NCI-H345 treated with DMSO at 0.1 percent for 48 hours (cell line): ENCODE measurements around the gene DLG2.

Experiments used
- DNase-seq: peaks from one replicate; lab custom pipeline; 2025; ENCODE audit not compliant: unreplicated experiment; lab: John Stamatoyannopoulos, UW

DLG2 gene

DNA sequence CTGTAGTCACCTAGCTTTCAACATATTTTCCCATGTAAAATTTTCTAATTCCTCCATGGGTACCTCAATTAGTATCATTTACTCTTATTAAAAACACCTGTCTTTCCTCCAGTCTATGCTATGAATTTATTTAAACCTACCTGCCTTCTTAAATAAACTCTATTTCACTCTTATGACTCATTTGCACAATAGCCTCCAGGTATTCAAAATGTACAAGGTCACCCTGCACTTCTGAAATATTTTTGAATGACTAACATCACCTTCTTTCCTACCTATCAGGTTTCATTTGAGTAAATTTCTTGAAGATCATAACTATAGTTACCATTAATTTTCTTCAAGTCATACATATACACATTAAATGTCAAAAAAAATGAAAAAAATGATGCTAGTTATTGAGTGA, 939.7 kb downstream of the DLG2 start:
- DNase-seq, result no peak

DNA sequence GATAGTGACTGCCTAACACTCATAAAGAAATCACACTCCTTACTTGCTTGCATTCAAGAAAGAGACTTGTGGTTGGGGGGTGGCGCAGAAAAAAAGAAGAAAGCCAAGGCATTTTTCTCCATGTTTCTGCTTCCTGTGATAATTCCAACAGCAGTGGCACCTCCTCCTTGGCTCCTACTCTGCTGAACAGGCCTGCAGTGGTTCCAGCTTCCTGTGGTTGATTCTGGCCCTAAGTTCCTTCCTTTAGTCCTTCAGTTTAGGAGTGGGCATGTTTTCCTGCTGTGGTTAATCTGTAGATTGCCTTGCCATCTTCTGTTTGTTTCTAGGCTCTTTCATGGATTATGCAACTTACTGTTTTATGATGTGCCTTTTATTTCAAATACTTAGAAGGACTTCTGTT, 940.4 kb downstream of the DLG2 start:
- no peak for DNase-seq

DNA sequence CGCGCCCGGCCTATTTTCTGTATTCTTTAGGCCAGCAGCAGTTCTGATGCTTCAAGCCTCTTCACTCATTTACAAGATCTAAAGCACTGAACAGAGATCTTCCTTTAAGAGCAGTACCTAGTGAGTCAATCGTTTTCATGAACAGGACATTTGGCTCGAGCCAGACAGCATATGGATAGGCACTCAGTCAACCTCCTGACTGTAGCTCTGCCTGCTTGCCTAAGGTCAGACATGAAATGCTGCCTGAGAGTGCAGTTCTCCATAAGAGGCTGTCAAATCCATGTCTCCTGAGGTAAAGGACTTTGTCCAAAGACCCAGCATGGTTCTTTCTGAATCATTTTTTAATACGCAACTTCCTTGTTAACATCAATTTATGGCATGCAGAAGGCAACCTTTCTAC, 941.2 kb downstream of the DLG2 start:
- no peak for DNase-seq

DNA sequence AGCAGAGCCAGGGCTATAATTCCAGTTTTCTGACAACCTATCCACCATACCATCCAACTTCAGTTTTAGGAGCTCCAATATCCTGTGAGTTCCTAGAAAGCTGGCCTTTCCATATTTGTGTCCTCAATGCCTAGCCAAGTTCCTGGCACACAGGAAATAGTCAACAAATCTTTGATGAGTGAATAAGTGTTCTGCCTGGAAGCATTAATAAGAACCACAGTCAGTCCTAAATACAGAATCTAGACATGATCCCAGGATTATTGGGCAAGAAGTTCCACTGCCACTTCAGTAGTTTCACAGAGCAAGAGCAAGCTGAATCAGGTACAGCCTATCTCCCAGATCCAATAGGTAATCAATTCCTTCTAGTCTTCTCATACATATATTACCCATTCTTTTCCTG, 942.0 kb downstream of the DLG2 start:
- no peak for DNase-seq

DNA sequence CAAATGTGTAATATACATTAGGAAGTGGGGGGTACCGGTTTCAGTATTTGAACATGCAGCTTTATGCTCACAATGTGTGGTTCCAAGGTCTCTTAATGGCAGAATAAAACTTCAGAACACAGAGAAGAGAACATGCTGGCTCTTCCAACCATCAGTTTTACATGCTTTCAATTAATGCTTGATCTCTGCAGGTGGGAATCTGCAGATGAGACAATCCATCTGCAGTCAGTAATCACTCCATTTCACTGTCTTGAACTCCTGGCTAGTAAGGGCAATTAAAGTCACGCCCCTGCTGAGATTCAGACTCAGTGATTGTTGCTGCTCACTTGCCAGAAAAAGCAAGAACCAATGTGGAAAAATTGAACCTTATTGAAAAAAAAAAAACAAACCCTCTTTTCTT, 945.7 kb downstream of the DLG2 start:
- no peak for DNase-seq

DNA sequence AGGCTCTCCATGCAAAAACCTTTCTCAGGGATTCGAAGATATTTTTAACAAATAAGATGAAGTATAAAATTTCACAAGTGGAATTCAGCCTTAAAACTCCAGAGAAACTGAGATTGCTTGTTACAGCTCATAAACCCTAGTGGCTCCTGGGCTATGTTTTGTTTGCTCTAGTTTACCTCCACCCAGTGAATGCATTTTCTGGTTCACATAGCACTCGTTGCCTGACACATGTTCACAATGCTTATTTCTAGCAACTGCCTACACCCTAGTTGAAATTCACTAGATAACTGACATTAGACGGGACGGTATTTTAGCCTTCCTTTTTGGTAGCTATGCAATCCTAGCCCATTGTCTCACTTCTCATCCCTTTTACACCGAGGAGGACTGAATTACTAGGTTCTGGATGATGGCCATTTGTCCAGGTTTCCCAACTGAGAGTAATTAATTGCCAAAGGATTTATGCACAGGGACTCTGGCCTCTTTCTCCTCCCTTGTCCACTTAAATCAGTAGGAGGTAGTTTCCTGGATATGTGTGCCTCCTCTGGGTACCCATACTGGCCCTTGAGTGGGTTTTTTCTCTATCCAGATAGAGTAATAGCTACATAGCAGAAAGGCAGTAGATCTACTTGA, 951.6 kb downstream of the DLG2 start:
- no peak for DNase-seq

DNA sequence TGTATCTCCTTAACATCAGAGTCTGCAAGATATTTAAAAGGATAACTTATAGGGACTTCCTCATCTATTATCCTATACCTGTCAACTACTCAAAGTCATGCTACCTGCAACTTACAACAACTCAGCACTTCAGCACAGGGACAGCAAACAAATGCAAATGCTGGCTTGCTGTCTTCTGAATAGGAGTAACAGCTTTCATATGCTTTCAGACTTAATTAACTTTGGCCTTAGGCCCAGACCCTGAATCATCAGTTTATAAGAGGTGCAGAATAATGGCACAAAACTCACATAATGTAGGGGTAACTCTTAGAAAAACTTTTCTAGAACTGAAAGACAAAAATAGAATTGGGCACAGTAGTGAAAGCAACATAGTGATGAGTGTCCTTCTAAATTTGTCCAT, 953.4 kb downstream of the DLG2 start:
- peak; percentile 69 for DNase-seq

DNA sequence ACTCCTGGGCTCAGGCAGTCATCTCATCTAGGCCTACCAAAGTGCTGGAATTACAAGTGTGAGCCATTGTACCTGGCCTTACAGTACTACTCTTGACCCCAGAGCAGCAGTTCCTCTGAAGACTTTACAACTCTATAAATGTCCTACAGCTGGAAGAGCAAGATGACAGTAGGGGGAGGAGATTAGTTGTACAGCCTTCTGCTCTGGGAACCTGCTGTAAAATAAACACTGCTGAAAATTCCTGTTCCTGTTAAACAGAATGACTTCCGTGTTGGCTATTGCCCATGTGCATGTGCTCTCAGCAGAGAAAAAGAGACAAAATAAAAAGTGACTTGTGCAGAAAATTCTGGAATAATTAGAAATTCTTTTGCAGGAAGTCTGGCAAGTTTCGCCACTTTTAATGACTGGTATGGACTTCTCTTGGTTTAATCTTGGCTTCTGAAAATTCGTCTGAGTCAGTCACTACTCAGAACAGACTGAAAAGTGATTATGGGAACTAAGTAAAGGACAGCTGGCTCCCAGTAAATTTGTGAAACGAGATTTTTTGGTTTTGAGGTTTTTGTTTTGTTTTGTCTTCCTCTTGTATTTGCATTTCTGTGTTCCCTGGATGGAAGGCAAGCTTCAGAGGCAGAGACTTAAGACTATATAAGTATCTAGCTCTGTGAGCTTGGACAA, 955.7 kb downstream of the DLG2 start:
- DNase-seq, result no peak

DNA sequence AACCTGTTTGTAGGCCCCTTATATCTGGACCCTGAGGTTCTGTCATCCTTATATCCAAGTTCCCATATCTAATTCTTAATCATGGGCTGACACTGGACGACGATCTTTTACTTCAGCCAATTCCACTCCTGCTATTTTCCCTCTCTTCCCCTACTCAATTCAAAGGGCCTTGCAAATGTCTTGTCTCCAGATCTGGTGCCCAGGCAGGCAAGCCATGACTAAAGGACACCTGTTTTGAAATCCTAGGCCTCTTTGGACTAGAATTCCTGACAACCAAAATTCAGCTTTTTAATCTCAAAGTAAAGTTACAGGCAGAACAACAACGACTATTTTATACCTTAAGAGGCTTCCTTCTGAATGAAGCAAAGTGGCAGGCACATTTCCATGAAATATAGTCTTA, 963.4 kb downstream of the DLG2 start:
- no peak for DNase-seq

DNA sequence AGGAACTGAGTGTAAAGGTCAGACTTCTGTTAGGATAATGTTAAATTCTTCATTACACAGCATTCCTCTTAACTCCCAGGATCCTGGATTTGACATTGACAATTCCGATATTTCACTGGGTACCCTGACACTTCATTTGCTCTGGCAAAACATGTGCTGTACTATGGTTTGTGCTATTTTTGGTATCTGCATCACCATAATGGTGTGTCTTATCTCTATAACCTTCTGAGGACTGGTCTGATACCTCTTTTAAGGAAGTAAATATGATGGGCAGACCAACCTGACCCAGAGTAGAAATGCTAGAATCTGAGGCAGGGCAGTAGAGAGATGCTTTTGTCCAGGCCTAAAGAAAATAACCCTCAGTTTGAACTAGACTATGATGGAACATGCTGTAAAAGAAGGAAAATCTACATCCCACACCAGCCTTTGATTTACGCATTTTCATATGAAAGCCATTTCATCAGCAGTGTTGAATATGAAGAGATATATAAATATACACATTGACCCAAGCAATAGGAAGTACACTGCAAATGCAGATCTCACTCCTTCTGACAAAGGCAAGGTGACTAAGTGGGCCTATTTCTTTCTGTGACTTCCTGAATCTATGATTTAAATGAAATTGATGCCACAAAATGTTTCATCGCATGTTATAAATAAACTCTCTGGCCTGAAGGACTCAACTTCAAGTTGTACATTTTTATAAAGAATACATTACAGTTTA, 966.7 kb downstream of the DLG2 start:
- no peak for DNase-seq

DNA sequence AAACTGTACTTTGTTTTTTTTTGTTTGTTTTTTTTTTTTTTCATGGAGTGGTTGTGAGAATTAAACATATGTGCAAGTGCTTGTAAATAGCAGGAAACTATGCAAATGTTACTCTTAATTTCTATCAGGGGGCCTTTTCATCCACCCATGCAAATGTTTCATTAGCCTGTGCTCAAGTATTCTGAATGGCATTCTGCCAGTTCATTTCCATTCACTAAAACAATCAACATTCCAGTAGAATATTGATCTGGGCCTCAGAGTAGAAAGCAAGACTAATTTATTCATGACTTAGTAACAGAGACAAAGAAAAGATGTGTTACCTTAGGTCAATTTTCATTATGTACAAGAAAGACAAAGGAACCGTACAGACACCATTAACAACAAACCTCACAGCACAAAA, 971.4 kb downstream of the DLG2 start:
- no peak for DNase-seq

DNA sequence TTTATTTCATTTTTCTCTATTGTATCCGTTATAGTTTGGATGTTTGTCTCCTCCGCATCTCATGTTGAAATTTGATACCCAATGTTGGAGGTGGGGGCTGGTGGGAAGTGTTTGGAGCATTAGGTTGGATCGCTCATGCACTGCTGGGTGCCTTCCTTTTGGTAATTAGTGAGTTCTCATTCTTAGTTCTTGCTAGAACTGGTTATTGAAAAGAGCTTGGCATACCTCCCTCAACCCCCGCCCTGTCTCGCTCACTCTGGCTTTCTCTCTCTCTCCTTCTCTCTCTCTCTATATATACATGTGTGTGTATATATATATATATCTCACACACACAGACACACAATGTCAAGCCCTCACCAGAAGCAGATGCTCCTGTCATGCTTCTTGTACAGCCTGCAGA, 978.7 kb downstream of the DLG2 start:
- no peak for DNase-seq

DNA sequence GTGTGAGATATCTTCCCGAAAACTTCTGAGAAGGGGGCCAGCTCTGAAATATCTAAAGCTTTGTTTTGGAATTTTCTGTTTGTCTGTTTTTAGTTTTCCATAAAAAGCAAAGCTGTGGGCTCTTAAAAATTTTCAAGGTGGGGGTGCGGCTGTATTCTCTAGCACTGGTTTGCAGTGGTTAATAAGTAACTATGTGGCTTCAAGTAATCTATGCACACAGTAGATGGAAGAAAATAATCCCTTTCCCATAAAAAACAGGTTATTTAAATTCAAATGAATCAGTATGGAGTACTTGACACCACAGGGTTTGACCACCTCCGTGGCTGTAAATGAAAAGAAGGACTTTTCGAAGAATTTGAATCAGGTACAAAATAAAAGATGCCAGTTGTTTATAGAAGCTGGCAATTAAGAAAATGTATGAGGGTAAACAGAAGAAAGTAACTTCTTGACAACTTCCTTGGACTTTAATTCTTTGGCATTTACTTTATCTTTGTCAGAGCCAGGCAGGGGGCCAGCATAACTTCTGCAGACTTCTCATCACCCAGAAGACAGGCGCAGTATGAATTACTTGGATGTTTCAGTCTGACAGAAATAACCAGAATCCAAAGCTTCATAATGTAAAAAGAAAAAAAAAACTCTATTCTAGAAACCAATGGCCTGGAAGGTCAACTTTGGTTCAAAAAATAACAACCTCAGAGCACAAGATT, 981.0 kb downstream of the DLG2 start:
- DNase-seq, result no peak

DNA sequence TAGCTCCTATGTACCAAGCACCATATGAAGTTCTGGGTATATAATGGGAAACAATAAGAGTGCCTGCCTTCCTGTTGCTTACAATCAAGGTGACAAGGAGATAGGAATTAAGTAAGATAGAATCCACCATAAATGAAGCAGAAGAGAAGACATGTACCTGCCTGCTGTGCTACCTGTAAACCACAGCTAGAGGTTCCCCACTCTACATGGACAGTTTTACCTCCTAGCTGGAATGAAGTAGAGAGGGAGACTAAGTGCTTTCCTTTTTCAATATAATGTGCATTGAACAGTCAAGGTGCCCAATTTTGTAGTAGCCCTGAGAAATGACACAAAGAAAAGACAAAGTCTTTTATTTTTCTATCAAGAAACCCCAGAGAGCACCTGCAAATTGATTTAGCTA, 984.6 kb downstream of the DLG2 start:
- DNase-seq, result no peak

DNA sequence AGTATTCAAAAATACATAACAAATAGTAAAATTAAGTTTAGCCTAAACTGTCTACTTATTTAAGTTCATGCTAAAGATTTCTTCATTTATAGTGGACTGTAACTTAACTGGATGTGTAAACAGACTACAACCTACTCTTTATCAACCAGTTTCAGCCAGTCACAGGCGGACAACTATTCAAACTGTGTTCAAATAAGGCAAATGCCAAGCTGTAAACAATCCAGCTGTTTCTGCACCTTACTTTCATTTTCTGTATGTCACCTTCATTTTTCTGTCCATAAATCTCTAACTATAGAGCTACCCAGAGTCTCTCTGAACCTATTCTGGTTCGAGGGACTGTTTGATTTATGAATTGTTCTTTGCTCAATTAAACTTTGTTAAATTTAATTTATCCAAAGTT, 992.8 kb downstream of the DLG2 start:
- DNase-seq, result no peak

DNA sequence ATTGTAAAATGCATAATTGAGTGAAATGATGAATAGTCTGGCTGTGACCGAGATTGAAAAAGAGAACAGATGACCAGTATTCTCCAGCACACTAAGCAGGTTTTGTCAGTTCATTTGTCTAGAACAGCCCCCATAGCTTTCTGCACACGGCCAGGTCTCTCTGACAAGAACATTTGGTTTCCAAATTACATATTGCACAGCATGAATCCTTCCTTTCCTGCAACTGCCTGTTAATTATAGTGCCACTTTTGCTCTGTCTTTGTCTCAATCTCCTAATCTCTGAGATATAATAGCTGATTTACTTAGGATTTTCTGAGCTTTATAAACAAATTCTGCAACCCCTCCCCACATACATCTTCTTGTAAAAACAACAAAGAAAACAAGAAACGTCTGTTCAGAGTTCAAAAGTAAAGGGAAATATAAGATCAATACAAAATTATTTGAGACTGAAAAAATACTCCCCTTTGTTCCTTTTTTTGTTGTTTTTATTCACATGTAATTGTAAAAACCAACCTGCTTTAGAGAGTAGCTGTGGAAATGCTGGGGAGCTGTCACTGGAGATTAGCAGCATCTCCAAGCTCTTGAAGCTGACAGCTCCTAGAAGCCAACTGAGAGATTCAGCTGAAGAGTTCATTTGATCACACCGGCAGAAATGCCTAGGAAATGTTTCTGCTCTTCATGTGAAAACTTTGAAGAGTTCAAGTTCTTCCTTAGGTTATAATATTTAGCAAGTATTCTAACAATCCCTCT, 998.1 kb downstream of the DLG2 start:
- DNase-seq, result peak; percentile 19

DNA sequence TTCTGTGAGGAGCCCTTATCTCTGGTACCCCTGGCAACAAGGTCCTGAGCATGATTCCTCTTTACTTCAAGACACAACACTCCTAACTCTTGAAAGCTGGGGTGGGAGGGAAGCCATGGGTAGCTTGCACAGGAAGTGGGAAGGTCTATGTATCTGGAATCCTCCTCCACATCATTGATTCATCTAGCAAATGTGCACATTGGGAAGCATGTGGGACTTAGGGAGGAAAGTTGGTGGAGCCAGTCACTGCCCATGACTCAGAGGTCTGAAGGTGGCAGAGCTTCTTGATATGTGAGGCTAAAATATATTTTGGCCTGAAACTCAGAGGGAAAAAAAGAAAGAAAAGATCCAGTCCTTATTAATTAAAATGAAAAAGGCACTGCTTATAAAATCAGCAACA, 1000.9 kb downstream of the DLG2 start:
- no peak for DNase-seq

DNA sequence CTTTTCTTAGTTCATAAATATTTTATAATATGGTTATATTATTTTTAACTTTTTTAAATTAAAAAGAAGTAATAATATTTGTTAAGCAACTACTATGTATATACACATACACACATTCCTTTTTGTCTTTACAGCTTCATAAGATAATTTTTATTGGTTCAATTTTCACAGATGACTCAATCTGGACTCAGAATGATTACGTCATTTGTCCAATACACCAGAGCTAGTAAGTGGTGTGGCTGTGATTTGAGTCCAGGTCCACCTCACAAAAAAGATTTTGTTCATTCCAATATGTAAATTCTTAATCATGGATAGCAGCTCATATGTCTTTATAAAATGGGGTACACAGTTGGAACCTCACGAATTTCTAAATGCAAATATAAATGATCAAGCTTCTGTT, 1014.5 kb downstream of the DLG2 start:
- DNase-seq, result no peak

DNA sequence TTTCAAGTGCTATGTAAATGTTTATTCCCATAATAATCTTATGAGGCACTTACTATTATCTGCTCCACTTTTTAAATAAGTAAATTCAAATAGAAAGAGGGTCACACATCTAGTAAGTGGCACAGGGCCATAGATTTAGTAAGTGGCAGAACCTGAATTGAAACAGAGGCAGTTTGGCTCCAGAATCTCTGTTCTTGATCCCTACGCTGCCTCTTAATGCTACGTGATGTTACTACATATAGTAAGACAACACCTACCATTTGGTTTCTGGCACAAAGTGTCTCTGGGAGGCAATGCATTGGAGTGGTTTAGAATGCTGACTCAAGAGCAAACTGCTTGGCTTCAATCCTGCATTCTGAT, 1018.3 kb downstream of the DLG2 start:
- DNase-seq, result peak; percentile 46

DNA sequence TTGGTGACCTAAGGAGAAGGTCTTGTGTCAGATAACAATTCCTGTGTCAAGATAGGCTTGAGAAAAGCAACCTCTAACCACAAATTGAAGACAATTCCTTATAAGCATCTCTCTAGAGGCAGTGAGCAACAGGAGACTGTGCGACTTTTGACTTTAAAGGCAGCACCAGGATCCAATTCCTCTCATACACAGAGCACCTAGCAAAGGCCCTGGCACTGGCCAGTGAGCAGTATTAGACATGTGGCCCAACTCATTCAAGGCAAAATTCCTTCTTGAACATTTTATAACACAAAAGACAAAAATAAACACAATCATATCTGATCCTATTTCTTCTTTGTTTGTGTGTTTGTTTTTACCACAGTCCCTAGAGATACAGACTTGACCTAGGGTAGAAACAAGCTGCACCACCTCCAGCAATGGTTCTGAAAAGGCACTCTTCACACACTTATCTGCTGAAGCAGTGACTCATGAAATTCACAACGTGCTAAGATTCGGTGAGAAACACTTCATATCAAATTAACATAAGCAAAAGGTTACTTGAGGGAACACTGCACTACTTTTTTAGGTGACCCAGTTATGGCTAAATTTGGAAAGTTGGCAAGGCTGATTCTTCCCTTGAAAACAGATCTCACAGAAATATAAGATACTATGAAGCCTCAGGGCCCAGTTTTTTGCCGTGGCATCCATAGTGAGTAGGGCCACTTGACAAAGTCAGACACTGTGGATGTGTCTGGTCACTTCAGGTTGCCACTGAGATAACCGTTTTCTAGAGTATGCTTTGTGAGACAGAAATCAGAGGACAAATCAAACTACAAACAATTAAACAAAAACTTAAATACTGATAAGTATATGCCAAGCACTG, 1018.9 kb downstream of the DLG2 start:
- DNase-seq, result no peak
